ENCODE results near the gene RPTOR. TPM values are rescaled to one million over a fixed set of nuclear protein-coding genes. Genes with fewer than 3 reads are reported as not detected.

Gene RPTOR
- total and polyA plus RNA-seq, 3 experiments from 2014 or later: 7.9 to 69.4 (median 63.9) TPM

DNA sequence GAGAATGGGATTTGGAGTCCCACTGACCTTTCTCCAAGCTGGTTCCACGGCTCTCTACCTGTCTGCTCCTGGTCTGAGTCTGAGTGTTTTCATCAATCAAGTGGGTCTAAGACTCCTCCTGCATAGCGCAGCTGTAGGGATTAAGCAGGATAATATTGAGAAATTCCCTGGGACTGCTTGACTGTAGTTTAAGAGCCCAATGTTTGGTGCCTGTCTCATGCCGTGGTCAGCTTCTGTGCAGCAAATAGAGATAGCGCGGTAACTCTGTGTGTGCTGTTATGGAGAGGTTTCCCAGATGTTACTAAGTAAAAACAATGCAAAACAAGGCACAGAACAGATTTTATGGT is 21.4 kb downstream of the RPTOR start:
- ChIA-PET POLR2A (no interaction called here), CTCF (no interaction called here)
- H3K27ac Mint-ChIP-seq: no peak overlapping the region
- no peaks in the 10 kb centered on the region for H3K9me3 Mint-ChIP-seq
- H3K27ac ChIP-seq (ENCODE audit: low read depth, low read length): no peak overlapping the region
- peaks cover 17 to 36% (median 24%) of the 10 kb centered on the region in 3 donors for H3K4me1 Mint-ChIP-seq
- H3K36me3 ChIP-seq (ENCODE audit: insufficient read depth, low read length): no peaks in the 10 kb centered on the region
- peaks cover 0 to 5% (median 5%) of the 10 kb centered on the region in 3 donors for H3K36me3 Mint-ChIP-seq
- H3K4me3 Mint-ChIP-seq: no peak overlapping the region
- peaks cover 0 to 1% of the 10 kb centered on the region in 2 donors for H3K27me3 Mint-ChIP-seq
- no peak for DNase-seq
- no peaks in the 10 kb centered on the region for H3K4me1 ChIP-seq (ENCODE audit: insufficient read depth, low read length)
- H3K9me3 ChIP-seq (ENCODE audit: low read length): no peaks in the 10 kb centered on the region
- no peaks in the 10 kb centered on the region for H3K27me3 ChIP-seq (ENCODE audit: insufficient read depth, low read length, poor library complexity, severe bottlenecking)
- H3K4me3 ChIP-seq (ENCODE audit: low read length): no peak overlapping the region

DNA sequence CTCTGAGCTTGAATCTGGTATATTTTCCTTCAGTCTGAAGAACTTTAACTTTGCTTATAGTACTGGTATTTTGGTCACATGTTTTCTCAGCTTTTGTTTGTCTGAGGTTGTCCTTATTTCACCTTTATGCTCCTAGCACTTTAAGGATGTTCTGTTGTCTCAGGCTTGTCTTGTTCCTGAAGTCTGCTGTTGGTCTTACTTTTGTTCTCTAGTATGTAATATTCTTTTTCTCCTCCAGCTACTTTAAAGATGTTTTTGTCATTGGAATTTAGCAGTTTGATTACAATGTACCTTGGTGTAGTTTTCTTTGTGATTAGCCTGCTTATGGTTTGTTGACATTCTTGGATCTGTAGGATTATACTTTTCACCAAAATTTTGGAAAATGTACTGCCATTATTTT is 23.6 kb downstream of the RPTOR start:
- H3K36me3 Mint-ChIP-seq: peaks cover 0 to 9% (median 9%) of the 10 kb centered on the region in 3 donors
- no peak for DNase-seq
- ChIA-PET CTCF (interaction anchor here (1.0 kb wide), 1 partner anchor 9 kb away, joined by 3 read pairs; no protein-coding TSS in a partner anchor), POLR2A (no interaction called here)
- H3K9me3 Mint-ChIP-seq: no peaks in the 10 kb centered on the region
- H3K36me3 ChIP-seq (ENCODE audit: insufficient read depth, low read length): no peaks in the 10 kb centered on the region
- H3K27me3 Mint-ChIP-seq: peaks cover 0 to 1% of the 10 kb centered on the region in 2 donors
- H3K4me3 ChIP-seq (ENCODE audit: low read length): no peak overlapping the region
- H3K27me3 ChIP-seq (ENCODE audit: insufficient read depth, low read length, poor library complexity, severe bottlenecking): no peaks in the 10 kb centered on the region
- no peak overlapping the region for H3K27ac ChIP-seq (ENCODE audit: low read depth, low read length)
- no peaks in the 10 kb centered on the region for H3K4me1 ChIP-seq (ENCODE audit: insufficient read depth, low read length)
- H3K4me1 Mint-ChIP-seq: peaks cover 15 to 32% (median 23%) of the 10 kb centered on the region in 3 donors
- no peaks in the 10 kb centered on the region for H3K9me3 ChIP-seq (ENCODE audit: low read length)
- peak overlapping the region in 1 of 8 donors; percentile 24 for H3K27ac Mint-ChIP-seq
- H3K4me3 Mint-ChIP-seq: no peak overlapping the region

DNA sequence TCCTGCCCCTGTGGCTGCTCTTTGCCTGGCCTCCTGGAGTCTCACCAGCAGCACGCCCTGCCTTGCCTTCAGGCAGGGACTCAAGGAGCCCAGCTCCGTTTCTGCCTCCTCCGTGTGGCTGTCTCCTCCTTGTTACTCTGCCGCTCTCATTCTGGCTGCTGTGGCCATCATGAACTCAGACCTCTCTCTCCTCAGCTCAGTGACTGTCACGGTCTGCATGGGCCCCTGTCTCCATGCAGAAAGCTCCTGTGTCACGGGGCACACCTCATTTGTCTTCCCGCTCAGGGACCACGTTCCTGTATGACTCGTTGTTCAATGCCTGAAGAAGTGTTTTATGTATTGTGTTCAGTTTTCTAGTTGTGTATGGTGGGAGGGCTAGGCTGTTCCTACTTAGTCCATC is 25.3 kb downstream of the RPTOR start:
- CTCF ChIA-PET: no interaction called here
- Histone ChIP-seq H3K4me1 (ENCODE audit: insufficient read depth, low read length) (no peaks in the 10 kb centered on the region), H3K27me3 (ENCODE audit: insufficient read depth, low read length, poor library complexity, severe bottlenecking) (no peaks in the 10 kb centered on the region), H3K9me3 (ENCODE audit: low read length) (no peaks in the 10 kb centered on the region), H3K4me3 (ENCODE audit: low read length) (no peak overlapping the region), H3K36me3 (ENCODE audit: insufficient read depth, low read length) (no peaks in the 10 kb centered on the region), H3K27ac (ENCODE audit: low read depth, low read length) (no peak overlapping the region)
- DNase-seq: no peak
- Mint-ChIP-seq H3K36me3 (peaks cover 0 to 7% (median 7%) of the 10 kb centered on the region in 3 donors), H3K27me3 (no peaks in the 10 kb centered on the region), H3K4me1 (peaks cover 12 to 23% (median 19%) of the 10 kb centered on the region in 3 donors), H3K4me3 (no peak overlapping the region), H3K27ac (peak overlapping the region in 3 of 8 donors; percentile 1 to 59 (median 31)), H3K9me3 (no peaks in the 10 kb centered on the region)
- POLR2A ChIA-PET: no interaction called here

DNA sequence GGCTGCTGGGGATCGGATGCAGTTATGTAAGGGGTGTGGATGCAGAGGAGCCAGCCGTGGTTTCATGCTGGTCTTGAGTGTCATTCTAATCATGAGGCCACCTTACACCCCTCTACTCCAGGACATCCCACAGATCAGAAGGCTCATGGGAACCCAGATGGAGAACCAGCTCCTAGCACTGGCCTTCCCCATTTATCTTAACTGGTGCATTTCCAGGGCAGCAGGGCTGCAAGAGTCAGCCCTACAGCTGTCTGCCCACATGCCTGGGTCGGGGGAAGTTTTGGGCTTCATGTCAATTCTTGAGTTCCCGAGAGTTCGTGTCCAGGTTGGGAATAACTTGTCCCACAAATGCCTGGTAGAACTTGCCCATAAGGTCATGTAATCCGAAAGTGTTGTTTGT is 29.1 kb downstream of the RPTOR start:
- ChIA-PET POLR2A (interaction anchor here (1.0 kb wide), 1 partner anchor 146 kb away, joined by 5 read pairs; no protein-coding TSS in a partner anchor), CTCF (interaction anchor here (0.6 to 1.5 kb wide), 4 partner anchors 16 to 190 kb away, joined by 3 to 8 read pairs (median 4); no protein-coding TSS in a partner anchor)
- DNase-seq: no peak
- Mint-ChIP-seq H3K4me3 (no peak overlapping the region), H3K27me3 (no peaks in the 10 kb centered on the region), H3K36me3 (peaks cover 0 to 8% (median 6%) of the 10 kb centered on the region in 3 donors), H3K27ac (peak overlapping the region in 1 of 8 donors; percentile 52), H3K4me1 (peaks cover 21 to 34% (median 26%) of the 10 kb centered on the region in 3 donors), H3K9me3 (no peaks in the 10 kb centered on the region)
- no peak overlapping the region for H3K27ac ChIP-seq (ENCODE audit: low read depth, low read length)
- no peaks in the 10 kb centered on the region for H3K27me3 ChIP-seq (ENCODE audit: insufficient read depth, low read length, poor library complexity, severe bottlenecking)
- H3K9me3 ChIP-seq (ENCODE audit: low read length): no peaks in the 10 kb centered on the region
- no peaks in the 10 kb centered on the region for H3K4me1 ChIP-seq (ENCODE audit: insufficient read depth, low read length)
- no peak overlapping the region for H3K4me3 ChIP-seq (ENCODE audit: low read length)
- no peaks in the 10 kb centered on the region for H3K36me3 ChIP-seq (ENCODE audit: insufficient read depth, low read length)

DNA sequence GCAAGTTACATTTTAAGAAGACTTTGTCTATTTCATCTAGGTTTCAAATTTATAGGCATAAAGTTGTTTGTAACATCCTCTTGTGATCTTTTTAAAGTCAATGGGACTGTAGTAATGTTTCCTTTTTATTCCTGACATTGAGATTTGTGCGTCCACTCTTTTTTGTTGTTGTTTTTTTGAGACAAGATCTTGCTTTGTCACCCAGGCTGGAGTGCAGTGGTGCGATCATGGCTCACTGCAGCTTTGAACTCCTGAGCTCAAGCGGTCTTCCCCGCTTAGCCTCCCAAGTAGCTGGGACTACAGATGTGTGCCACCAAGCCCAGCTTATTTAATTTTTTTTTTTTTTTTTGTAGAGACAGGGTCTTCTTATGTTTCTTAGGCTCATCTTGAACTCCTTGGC is 29.9 kb downstream of the RPTOR start:
- no peaks in the 10 kb centered on the region for H3K27me3 Mint-ChIP-seq
- no peak overlapping the region for H3K4me3 ChIP-seq (ENCODE audit: low read length)
- no peak overlapping the region for H3K4me3 Mint-ChIP-seq
- CTCF ChIA-PET: interaction anchor here (0.6 to 1.5 kb wide), 4 partner anchors 16 to 520 kb away, joined by 3 to 8 read pairs (median 4); no protein-coding TSS in a partner anchor
- peaks cover 0 to 8% (median 5%) of the 10 kb centered on the region in 3 donors for H3K36me3 Mint-ChIP-seq
- H3K9me3 ChIP-seq (ENCODE audit: low read length): no peaks in the 10 kb centered on the region
- no peaks in the 10 kb centered on the region for H3K9me3 Mint-ChIP-seq
- no peaks in the 10 kb centered on the region for H3K36me3 ChIP-seq (ENCODE audit: insufficient read depth, low read length)
- no peaks in the 10 kb centered on the region for H3K4me1 ChIP-seq (ENCODE audit: insufficient read depth, low read length)
- DNase-seq: no peak
- H3K27ac Mint-ChIP-seq: no peak overlapping the region
- H3K27ac ChIP-seq (ENCODE audit: low read depth, low read length): no peak overlapping the region
- H3K27me3 ChIP-seq (ENCODE audit: insufficient read depth, low read length, poor library complexity, severe bottlenecking): no peaks in the 10 kb centered on the region
- H3K4me1 Mint-ChIP-seq: peaks cover 21 to 33% (median 26%) of the 10 kb centered on the region in 3 donors
- POLR2A ChIA-PET: interaction anchor here (0.6 kb wide), 1 partner anchor 31 kb away, joined by 4 read pairs; no protein-coding TSS in a partner anchor

DNA sequence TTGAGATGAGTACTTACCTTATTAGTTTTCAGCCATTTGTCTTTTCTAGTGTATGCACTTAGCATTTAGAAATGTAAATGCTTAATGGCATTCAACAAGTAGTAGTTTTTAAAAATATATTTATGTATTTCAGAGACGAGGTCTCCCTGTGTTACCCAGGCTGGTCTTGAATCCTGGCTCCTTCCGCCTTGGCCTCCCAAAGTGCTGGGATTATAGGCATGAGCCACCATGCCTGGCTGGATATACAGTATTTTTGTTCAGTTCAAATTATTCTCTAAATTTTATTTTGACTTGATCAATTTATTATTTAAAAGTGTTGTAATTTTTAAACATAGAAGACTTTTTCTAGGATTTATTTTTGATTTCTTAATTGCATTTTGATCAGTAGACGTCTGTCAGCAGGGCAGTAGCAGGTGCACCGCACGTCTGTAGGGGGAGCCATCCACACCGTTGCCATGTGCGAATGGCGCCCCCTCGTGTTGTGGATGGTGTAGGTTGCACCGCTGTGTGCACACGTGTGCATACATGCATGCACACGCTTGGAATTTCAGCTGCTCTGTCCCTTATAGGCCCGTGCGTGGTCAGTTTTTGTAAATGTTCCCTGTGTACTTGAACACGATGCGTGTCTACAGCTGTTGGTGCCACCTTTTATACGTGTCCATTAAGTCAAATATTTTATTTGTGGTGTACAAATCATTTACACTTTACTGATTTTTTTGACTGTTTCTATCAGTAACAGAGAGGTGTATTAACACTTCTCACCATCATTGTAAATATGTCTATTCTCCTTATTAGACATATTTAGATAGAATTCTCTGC is 30.6 kb downstream of the RPTOR start:
- no peaks in the 10 kb centered on the region for H3K4me1 ChIP-seq (ENCODE audit: insufficient read depth, low read length)
- Mint-ChIP-seq H3K27me3 (no peaks in the 10 kb centered on the region), H3K36me3 (peaks cover 0 to 11% (median 5%) of the 10 kb centered on the region in 3 donors), H3K9me3 (no peaks in the 10 kb centered on the region), H3K4me3 (no peak overlapping the region), H3K27ac (peak overlapping the region in 3 of 8 donors; percentile 8 to 29 (median 20)), H3K4me1 (peaks cover 17 to 27% (median 21%) of the 10 kb centered on the region in 3 donors)
- no peaks in the 10 kb centered on the region for H3K36me3 ChIP-seq (ENCODE audit: insufficient read depth, low read length)
- no peak overlapping the region for H3K27ac ChIP-seq (ENCODE audit: low read depth, low read length)
- ChIA-PET CTCF (interaction anchor here (0.6 to 4.5 kb wide), 11 partner anchors 8 to 488 kb away, joined by 3 to 16 read pairs (median 3); no protein-coding TSS in a partner anchor), POLR2A (no interaction called here)
- DNase-seq: peak; percentile 75 to 90 (median 82)
- H3K9me3 ChIP-seq (ENCODE audit: low read length): no peaks in the 10 kb centered on the region
- H3K27me3 ChIP-seq (ENCODE audit: insufficient read depth, low read length, poor library complexity, severe bottlenecking): no peaks in the 10 kb centered on the region
- H3K4me3 ChIP-seq (ENCODE audit: low read length): no peak overlapping the region

DNA sequence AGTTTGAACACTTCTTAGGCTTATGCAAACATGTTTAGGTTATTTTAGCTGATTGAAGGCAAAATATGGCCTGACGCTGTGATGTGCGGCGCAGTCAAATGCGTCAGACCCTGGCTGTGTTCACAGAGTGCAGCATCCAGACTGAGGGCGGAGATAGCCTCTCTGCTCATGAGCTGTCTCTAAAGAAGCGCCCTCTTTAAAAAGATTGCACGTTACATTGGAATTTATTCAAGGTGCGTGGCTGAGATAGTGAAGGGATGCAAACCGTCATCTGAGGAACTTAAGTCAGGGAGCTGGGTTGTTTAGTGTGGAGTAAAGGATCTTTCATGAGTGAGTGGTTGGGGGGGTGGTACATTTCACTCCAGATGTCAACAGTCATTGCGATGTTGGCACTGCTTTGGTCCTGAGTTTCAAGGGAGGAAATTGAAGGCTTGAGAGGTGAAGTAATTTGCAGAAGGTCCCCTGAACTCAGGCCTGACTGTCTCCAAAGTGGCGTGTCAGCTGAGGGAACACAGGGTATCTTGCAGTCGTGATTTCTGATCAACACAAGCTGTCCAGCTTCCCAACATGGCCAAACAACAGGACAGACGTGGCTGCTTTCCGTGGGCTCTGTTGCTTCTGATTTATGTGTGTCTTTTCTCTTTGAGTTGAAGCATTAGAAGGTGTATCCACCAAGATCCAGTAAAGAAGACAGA is 33.4 kb downstream of the RPTOR start:
- H3K27ac ChIP-seq (ENCODE audit: low read depth, low read length): no peak overlapping the region
- no peak overlapping the region for H3K4me3 Mint-ChIP-seq
- H3K9me3 ChIP-seq (ENCODE audit: low read length): no peaks in the 10 kb centered on the region
- DNase-seq: no peak
- H3K4me1 ChIP-seq (ENCODE audit: insufficient read depth, low read length): no peaks in the 10 kb centered on the region
- H3K9me3 Mint-ChIP-seq: no peaks in the 10 kb centered on the region
- H3K27me3 Mint-ChIP-seq: peaks cover 0 to 1% of the 10 kb centered on the region in 2 donors
- H3K4me1 Mint-ChIP-seq: peaks cover 22 to 29% (median 27%) of the 10 kb centered on the region in 3 donors
- POLR2A ChIA-PET: no interaction called here
- CTCF ChIA-PET: interaction anchor here (1.2 to 4.5 kb wide), 2 partner anchors 10 to 151 kb away, joined by 3 to 16 read pairs; no protein-coding TSS in a partner anchor
- peaks cover 0 to 12% (median 7%) of the 10 kb centered on the region in 3 donors for H3K36me3 Mint-ChIP-seq
- H3K27ac Mint-ChIP-seq: peak overlapping the region in 2 of 8 donors; percentile 39 to 62
- H3K4me3 ChIP-seq (ENCODE audit: low read length): no peak overlapping the region
- H3K36me3 ChIP-seq (ENCODE audit: insufficient read depth, low read length): no peaks in the 10 kb centered on the region
- H3K27me3 ChIP-seq (ENCODE audit: insufficient read depth, low read length, poor library complexity, severe bottlenecking): no peaks in the 10 kb centered on the region

All from CD8-positive, alpha-beta memory T cell (primary cell).